GM10847 (cell line): Measurements from ENCODE around the gene ZRANB3.

Experiments used
- POLR2A ChIP-seq: IDR thresholded peaks from 2 replicates; pipeline ENCODE4 v1.6.1; 2011; ENCODE audit not compliant: insufficient read length; ENCODE audit errors: extremely low read depth

ZRANB3 gene

DNA sequence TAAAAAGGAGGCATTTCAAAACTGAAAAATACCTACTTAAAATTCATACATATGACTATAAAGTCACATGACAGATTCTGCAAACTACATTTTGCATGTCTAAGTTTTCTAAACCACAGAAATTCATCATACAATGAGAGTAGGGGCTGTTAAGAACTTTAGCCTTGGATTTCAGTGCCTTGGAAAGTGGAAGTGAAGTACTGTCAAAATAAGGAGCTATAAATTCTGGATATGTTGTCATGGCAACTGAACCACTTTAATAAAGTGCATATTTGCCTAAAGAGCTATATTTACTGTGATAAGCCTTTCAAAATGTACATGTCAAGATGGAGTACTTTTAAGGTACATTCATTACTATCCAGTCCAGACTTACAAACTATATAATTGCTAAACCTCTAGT lies 251.8 kb downstream of the ZRANB3 start:
- no peak for TF ChIP-seq POLR2A

DNA sequence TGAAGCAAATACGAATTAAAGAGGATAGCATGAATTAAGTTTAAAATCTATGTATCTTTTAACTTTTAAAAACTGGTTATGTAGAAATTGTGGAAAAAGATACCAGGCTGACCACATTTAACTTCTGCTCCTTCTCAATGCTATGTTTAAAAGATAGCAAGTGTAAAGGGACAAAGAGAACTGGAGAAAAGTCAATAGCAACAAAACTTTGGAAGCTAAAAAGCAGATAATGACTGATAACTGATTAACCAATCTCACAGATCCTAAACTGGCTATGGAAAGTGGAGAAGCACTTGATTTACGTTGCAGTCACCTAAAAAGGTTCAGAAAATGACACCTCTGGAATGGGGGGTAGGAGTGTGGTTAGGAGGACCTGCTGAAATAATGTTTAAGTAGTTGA lies 254.5 kb downstream of the ZRANB3 start:
- TF ChIP-seq POLR2A: no peak

DNA sequence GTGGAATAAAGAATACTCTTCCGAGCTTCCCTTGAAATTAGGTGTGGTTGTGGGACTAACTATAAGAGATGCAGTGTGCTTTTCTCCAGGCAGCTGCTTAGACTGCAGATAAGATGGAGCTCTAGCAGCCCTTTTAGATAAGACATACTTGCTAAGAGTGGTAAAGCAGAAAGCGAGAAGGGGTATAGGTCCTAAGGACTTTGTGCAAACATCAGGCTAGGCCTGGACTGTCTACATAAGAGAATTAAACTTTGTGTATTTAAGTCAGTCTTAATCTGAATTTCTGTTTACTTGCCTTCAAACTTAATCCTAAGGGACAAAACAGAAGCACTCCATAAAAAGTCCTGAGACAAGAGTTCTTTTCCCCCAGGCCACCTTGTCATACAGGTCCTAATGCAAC lies 260.0 kb downstream of the ZRANB3 start:
- TF ChIP-seq POLR2A: no peak

DNA sequence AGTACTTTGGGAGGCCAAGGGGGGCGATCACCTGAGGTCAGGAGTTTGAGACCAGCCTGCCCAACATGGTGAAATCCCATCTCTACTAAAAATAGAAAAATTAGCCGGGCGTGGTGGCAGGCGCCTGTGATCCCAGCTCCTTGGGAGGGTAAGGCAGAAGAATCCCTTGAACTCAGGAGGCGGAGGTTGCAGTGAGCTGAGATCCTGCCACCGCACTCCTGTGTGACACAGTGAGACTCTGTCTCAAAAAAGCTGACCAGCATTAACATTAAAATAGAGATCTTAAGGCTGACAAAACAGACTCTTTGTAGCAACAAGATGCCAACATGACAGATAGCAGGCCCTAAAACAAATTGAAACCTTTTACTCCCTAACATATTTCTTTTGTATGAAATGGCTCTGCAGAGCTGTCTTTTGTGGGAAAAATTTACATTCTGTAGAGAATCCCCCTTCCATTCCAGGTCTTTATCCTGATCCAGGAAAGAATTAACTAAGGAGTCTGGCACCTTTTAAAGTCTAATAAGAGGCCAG lies 265.0 kb downstream of the ZRANB3 start:
- no peak for TF ChIP-seq POLR2A

DNA sequence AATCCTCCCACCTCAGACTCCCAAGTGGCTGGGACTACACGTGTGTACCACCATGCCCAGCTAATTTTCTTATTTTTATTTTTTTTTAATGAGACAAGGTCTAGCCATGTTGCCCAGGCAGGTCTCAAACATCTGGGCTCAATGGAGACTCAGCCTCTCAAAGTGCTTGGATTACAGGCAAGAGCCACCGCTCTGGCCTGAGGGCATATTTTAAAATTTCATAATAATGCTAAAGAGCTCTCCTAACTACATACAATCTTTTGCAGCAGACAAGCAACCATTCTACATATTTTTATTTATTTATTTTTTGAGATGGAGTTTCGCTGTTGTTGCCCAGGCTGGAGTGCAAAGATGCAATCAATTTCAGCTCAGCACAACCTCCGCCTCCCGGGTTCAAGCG lies 271.9 kb downstream of the ZRANB3 start:
- no peak for TF ChIP-seq POLR2A

DNA sequence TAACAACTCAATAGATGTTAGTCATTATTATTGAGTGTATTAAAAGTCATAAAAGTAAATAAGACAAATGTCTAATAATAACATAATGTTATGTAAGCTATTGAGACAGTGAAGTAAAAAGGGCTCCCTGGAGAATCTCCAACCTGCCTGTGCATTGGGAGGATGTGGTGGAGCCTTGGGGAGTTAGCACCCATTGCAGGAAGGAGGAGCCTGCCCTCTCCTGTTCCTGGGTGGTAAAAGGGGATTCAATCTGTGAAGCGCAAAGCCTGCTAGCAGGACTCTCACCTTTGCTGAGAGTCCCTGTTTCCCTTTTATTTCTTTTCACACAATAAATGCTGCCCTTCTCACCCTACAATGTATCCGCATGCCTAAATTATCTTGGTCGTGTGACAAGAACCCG lies 272.8 kb downstream of the ZRANB3 start:
- TF ChIP-seq POLR2A: no peak

DNA sequence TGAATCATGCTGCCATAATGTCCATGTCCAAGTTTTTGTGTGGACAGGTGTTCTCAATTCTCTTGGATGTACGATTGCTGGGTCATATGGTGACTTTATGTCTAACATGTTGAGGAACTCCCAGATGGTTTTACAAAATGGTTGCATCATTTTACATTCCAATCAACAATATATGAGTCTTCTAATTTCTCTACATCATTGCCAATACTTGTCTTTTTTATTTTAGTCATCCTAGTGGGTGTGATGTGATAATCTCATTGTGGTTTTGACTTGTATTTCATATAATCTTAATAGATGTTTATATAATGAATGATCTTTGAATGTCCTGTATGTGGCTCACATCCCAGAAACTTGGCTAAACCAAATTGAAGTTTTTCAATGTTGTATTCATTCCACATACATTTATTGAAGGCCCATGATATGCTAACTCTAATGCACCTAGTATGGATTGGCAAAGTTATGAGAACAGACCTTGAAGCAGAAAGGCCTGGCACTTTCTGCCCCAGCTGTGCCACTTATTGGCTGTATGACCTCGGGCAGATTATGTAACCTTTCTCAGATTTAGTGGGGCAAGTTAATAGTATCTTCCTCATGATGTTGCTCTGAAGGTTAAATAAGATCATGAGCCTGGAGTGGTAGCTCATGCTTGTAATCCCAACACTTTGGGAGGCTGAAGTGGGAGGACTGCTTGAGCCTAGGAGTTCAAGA lies 273.5 kb downstream of the ZRANB3 start:
- TF ChIP-seq POLR2A: no peak

DNA sequence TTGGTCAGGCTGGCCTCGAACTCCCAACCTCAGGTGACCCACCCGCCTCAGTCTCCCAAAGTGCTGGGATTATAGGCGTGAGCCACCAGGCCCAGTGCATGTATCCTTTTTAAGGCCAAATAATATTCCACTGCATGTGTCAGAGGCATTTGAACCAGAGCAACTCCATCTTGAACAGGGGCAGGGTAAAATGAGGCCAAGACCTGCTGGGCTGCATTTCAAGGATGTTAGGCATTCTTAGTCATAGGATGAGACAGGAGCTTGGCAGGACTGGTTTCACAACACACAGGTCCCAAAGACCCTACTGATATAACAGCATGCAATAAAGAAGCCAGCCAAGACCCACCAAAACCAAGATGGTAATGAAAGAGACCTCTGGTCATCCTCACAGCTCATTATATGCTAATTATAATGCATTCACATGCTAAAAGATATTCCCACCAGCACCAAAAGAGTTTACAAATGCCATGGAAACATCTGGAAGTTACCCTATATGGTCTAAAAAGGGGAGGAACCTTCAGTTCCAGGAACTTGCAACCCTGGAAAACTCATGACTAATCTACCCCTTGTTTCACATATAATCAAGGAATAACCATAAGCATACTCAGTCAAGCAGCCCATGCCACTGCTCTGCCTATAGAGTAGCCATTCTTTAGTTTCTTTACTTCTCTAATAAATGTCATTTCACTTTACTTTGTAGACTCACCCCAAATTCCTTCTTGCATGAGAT lies 274.3 kb downstream of the ZRANB3 start:
- TF ChIP-seq POLR2A: no peak

DNA sequence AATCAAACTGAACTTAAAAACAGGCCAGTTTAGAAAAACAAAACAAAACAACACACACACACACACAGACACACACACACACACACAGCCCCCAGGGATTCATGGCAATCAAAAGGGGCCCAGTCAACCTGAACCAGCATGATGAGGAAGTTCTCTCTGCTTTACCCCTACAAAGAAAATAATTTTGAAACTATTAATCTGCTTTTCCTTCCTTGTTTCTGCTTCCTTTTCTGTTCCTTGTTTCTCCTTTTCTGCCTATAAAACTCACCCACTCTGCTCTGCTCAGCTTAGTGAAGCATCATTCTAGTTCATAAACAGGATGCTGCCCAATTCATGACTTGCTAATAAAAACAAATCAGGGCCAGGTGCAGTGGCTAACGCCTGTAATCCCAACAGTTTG lies 275.8 kb downstream of the ZRANB3 start:
- TF ChIP-seq POLR2A: no peak

DNA sequence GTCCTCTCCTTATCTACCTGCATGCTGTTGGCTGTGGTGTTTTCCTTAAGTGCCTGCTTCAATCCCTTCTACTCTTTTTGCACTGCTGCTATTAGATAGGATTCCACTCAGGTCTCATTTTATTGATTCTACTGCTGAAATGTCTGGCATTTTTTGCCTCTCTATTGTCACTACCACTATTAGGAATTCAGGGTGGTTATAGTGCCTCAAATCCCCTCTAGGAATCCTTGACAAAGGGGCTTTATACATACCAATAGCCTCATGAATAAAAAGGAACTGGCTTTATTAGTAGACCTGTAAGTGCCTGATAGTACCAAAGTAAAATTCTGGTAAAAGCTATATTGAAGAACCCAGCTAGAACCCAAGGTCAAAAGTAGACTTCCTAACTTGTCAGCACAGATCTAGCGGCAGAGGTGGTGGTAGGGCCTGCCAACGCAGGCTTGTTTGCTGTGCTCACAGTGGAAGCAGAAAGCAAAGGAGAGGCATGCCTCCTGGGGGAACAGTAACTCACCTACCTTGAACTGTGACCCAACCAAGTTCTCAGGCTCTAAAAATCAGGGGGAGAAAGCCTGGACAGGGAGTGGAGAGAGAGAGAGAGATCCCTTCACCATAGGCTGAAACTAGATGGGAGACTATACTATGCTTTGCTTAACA lies 278.1 kb downstream of the ZRANB3 start:
- TF ChIP-seq POLR2A: no peak

DNA sequence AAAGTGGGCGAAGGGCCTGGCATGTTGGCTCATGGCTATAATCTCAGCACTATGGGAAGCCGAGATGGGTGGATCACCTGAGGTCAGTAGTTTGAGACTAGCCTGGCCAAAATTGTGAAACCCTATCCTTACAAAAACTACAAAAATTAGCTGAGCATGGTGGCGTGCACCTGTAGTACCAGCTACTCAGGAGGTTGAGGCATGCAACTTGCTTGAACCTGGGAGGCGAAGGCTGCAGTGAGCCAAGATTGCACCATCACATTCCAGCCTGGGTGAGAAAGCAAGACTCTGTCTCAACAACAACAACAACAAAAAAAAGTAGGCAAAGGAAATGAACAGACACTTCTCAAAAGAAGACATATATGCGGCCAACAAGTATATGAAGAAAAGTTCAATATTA lies 282.4 kb downstream of the ZRANB3 start:
- no peak for TF ChIP-seq POLR2A

DNA sequence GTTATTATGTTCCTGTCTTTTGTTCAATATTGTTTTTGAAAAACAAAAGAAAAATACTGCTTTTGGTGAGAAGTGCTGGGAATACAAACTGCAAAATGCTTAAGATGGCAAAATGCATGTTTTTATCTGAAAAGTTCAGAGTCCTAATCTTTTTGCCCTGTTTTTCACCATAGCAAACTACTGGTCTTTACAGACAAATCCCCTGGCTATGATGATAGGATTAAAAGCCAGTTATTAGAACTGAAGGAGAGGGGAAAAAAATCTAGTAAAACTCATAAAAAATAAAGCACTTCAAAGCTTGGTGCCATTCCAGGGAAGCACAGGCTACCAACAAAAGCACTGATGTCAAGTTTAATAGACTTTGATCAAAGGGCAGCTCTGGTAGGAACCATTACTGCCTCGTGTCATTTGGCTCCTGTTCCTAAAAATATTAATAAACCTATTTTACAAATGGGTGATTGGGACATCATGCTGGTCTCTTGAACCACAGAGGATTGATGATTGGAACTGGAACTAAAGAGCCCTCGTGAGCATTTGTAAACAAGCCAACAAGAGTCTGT lies 284.2 kb downstream of the ZRANB3 start:
- no peak for TF ChIP-seq POLR2A

DNA sequence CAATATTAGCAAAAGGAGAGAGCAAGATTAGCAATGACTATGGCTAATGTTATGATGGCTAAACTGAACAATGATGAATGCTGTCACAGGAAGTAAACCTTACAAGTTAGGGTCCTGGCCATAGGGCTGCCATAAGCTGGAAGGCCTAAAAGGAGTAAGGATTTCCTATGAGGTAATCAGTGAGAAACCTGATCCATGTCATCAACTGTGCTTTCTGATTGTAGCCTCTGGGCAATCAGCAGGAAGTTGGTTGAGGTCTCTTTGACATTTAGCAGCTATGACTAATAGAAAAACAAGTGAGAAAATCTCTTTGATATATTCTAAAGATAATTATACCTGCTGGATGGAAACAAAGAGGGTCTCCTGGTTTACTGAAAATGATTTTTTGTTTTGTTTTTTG lies 285.9 kb downstream of the ZRANB3 start:
- no peak for TF ChIP-seq POLR2A

DNA sequence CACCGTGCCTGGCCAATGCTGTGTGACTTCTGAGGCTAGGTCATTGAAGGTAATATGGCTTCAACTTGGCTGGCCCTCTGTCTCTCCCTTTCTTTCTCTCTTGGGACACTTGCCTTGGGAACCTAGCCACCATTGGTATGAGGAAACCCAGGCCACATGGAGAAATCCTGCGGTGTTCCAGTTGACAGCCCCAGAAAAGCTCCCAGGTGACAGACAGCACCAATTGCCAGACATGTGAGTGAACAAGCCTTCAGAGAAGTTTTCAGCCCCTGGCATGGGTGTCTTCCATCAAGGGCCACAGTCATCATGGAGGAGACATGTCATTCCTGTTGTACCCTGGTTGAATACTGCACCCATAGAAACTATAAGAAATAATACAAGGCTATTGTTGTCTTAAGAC lies 292.4 kb downstream of the ZRANB3 start:
- TF ChIP-seq POLR2A: no peak

DNA sequence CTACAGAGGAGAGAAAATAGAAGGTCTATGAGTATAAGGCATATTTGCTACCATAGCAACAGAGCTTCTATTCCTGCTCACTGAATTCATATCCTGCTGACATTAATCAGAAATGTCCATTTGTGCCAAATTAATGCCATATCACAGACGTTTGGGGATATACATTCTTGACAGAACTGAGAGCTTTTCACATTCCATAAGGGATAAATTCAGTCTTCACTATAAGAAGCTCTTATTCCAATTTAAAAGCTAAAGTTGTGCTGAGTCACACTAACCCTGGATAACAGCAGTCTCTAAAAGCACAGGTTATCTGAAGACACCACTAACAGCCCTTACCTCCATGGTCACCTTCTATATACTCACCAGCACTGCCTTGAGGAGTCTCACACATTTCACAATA lies 300.9 kb downstream of the ZRANB3 start:
- no peak for TF ChIP-seq POLR2A

DNA sequence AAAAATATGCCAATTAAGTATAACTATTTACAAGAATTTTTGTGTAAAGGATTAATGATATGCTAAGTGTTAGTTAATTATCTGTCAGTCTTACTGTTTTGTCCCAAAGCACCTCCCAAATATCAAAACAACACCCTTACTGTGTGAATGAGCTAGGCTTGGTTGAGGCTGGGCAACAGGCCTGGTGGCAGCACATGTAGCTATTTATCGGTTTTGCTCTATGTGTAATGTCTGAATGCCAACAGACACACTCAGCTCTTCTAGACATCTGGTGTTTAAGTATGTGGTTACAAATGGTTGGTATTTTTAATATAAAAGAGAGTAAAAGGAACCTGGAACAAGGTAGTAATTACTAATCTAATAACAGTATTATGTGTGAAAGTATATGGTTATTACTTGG lies 303.6 kb downstream of the ZRANB3 start:
- TF ChIP-seq POLR2A: no peak
